Measurements from ENCODE around the gene ADCY3.

ADCY3 gene

GRCh38 chr2:24809316-24810007 lies 110.6 kb downstream of the ADCY3 start:
- no peak for TF ChIP-seq SIN3A (IDR thresholded peaks at IDR 0.05; ENCODE audit: borderline replicate concordance, insufficient read depth, low read length)
- TF ChIP-seq POLR2AphosphoS5 (IDR thresholded peaks at IDR 0.05; ENCODE audit: low read depth, low read length): no peak
- no peak for TF ChIP-seq FOXP2 (optimal IDR thresholded peaks at IDR 0.05; ENCODE audit: borderline replicate concordance, extremely low read depth, extremely low read length, insufficient read depth)
- TF ChIP-seq REST (IDR thresholded peaks at IDR 0.05; ENCODE audit: insufficient read depth in 1 of 2, low read depth in 2 of 2, low read length in 2 of 2): no peak
- no peak for TF ChIP-seq TAF1 (IDR thresholded peaks at IDR 0.05; ENCODE audit: borderline replicate concordance, insufficient read depth, low read length)

- TF ChIP-seq FOXP2 (optimal IDR thresholded peaks at IDR 0.05; ENCODE audit: borderline replicate concordance, extremely low read depth, extremely low read length, insufficient read depth): no peak
- no peak for TF ChIP-seq POLR2AphosphoS5 (IDR thresholded peaks at IDR 0.05; ENCODE audit: low read depth, low read length)
- TF ChIP-seq SIN3A (IDR thresholded peaks at IDR 0.05; ENCODE audit: borderline replicate concordance, insufficient read depth, low read length): no peak
- no peak for TF ChIP-seq REST (IDR thresholded peaks at IDR 0.05; ENCODE audit: insufficient read depth in 1 of 2, low read depth in 2 of 2, low read length in 2 of 2)
- no peak for TF ChIP-seq TAF1 (IDR thresholded peaks at IDR 0.05; ENCODE audit: borderline replicate concordance, insufficient read depth, low read length)
Observed at GRCh38 chr2:24806661-24807036, 113.4 kb downstream of the ADCY3 start.

- TF ChIP-seq SIN3A (IDR thresholded peaks at IDR 0.05; ENCODE audit: borderline replicate concordance, insufficient read depth, low read length) (no peak), POLR2AphosphoS5 (IDR thresholded peaks at IDR 0.05; ENCODE audit: low read depth, low read length) (no peak), REST (IDR thresholded peaks at IDR 0.05; ENCODE audit: insufficient read depth in 1 of 2, low read depth in 2 of 2, low read length in 2 of 2) (no peak), TAF1 (IDR thresholded peaks at IDR 0.05; ENCODE audit: borderline replicate concordance, insufficient read depth, low read length) (no peak), FOXP2 (optimal IDR thresholded peaks at IDR 0.05; ENCODE audit: borderline replicate concordance, extremely low read depth, extremely low read length, insufficient read depth) (no peak)
Observed at GRCh38 chr2:24797644-24798043, 122.4 kb downstream of the ADCY3 start.

GRCh38 chr2:24793761-24794435 lies 126.1 kb downstream of the ADCY3 start:
- TF ChIP-seq POLR2AphosphoS5 (IDR thresholded peaks at IDR 0.05; ENCODE audit: low read depth, low read length) (no peak), SIN3A (IDR thresholded peaks at IDR 0.05; ENCODE audit: borderline replicate concordance, insufficient read depth, low read length) (peak; percentile 64; the same call in 1 of the 2 replicates), REST (IDR thresholded peaks at IDR 0.05; ENCODE audit: insufficient read depth in 1 of 2, low read depth in 2 of 2, low read length in 2 of 2) (no peak)
